Measurements from ENCODE around the gene NGRN.

Gene NGRN, protein sequence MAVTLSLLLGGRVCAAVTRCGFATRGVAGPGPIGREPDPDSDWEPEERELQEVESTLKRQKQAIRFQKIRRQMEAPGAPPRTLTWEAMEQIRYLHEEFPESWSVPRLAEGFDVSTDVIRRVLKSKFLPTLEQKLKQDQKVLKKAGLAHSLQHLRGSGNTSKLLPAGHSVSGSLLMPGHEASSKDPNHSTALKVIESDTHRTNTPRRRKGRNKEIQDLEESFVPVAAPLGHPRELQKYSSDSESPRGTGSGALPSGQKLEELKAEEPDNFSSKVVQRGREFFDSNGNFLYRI

DNA sequence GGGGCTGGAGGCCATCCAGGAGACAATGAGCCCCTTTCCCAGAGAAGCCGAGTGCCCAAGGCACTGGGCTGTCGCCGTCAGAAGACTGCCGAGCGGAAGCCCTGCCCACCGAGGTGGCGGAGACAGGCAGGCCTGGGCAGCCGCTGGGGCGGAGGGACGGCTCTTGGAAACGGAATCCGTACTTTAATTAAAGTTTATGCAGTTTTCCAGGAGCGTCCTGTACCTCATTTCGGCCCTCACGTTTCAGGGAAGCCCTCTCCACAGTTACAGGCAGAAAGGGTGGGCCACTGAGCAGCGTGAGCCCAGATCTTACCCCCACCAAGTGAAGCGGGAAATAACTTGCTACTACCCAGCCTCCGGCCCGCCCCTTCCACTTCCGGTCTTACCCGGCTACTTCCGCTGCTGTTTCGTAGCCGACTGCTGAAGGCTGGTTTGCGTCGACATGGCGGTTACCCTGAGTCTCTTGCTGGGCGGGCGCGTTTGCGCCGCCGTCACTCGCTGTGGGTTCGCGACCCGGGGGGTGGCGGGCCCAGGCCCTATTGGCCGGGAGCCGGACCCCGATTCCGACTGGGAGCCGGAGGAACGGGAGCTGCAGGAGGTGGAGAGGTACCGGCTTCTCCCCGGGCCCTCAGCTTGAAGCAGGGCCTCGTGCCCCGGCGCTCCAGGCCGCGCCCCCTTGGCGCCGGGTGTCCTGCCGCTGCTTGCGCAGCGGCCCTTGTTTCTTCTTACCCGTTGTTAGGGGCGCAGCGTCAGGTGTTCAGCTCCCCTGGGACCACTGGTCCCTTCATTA lies at the start of gene NGRN:
TSS of gene NGRN (plus strand) at position 402 of the 790 bp plus-strand sequence. CDS start at position 443, 41 bp downstream.
- DNase-seq = peak; percentile 88

DNA sequence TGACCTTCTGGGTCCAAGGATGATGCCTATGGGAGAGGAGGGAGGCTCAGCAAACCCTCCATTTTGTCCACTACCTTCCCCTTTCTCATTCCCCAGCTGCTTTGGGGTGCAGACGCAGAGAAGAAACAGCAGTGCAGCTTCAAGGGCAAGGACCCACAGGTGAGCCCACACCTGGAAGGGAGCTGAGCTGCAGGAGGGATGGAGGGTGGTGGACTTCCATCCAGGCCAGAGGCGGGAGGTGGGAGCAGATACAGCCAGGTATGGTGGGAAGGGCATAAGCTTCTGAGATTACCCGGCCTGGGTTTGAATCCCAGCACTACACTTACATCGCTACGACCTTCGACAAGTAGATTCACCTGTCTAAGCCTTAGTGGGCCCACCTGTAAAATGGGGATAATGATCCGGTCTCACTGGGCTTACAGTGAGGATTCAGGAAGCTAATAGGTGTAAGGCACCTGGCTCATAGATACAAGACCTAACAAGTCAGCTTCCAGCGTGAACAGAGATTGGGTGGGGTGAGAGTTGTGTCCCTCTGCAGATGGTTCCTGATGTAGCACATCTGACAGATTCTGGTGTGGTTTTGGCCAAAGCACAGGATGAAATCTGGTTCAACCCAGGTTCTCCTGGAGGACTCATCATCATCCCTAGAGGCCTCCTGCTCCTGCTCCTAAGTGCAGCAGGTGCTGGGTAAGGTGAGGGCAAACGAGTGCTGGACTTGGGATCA lies 47.6 kb upstream of the NGRN start:
- DNase-seq = no peak

DNA sequence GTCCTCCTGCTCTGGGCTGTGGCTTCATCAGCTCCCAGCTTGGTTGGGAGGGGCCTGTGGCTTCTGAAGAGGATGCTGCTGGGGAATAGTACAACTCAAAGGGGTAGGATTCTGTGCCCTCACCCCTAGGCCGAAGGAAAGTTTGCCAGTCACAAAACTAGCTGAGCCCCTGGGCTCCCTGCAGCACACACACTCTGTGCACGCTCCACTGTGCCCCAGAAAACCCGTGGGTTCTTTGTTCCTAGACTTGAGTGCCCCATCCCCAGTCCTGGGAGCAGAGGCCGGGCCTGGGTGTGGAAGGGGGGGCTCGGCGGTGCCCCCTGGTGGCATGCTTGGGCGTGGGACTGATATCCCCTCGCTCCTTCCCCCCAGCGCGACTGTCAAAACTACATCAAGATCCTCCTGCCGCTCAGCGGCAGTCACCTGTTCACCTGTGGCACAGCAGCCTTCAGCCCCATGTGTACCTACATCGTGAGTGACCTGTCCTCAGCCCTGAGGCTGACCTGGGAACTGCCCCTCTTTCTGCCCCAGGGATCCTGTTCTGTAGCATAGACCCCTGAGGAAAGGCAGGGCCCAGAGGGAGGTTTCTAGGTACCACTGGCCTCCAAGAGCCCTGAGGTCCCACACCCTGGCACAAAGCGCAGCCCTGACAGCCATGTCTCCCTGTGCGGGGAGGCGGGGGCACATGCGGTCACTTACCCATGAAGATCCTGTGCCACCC lies 45.9 kb upstream of the NGRN start:
- DNase-seq = peak; percentile 58

DNA sequence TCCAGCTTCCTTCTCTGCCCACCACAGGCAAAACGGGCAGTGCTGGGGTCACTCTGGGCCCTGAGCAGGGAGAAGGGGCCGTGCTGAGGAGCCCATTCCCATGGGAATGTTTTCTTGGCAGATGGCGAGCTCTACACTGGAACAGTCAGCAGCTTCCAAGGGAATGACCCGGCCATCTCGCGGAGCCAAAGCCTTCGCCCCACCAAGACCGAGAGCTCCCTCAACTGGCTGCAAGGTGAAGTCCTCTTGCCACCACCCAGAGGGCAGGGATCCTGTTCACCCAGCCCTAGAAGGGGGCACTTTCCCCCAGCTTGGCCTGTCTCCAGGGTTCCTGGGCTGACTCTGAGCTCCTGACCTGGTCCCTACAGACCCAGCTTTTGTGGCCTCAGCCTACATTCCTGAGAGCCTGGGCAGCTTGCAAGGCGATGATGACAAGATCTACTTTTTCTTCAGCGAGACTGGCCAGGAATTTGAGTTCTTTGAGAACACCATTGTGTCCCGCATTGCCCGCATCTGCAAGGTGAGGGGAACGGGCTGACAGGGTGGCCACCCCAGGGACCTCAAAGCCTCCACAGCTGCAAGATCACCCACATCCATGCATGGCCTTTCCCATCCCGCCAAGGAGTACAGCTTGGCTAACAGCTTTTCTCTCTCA lies 44.1 kb upstream of the NGRN start:
- no peak for DNase-seq

DNA sequence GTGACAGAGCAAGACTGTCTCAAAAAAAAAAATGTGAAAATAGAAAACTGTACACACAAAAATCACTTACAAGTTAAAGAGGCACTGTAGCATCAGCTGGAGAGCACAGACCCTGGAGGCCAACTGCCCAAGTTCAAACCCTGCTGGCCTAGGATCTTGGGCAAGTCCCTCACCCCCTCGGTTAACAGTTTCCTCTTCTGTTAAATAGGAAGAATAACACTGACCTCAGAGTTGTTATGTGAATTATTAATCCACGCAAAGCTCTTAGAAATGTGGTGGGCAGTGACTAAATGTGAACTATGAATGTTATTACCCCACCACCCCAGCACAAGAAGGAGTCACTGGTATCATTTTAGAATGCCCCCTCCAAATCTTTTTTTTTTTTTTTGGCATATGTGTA lies 42.9 kb upstream of the NGRN start:
- DNase-seq = no peak

DNA sequence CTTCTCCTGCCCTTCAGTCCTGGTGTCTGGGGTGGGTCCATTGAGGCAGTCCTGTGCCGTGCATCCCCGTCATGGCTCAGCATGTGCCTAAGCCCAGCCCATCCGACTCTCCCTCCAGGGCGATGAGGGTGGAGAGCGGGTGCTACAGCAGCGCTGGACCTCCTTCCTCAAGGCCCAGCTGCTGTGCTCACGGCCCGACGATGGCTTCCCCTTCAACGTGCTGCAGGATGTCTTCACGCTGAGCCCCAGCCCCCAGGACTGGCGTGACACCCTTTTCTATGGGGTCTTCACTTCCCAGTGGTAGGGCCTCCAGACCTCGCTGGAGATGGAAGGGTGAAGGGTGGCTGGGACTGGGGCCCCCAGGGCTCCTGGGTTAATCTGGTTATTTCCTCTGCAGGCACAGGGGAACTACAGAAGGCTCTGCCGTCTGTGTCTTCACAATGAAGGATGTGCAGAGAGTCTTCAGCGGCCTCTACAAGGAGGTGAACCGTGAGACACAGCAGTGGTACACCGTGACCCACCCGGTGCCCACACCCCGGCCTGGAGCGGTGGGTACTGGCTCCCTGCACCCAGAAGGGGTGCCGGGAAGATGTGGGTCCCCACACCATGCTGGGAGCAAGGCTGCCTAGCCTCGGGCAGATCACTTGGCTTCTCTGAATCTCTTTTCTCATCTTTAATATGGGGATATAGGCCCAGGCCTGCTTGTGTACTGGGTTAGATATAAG lies 41.9 kb upstream of the NGRN start:
- no peak for DNase-seq

DNA sequence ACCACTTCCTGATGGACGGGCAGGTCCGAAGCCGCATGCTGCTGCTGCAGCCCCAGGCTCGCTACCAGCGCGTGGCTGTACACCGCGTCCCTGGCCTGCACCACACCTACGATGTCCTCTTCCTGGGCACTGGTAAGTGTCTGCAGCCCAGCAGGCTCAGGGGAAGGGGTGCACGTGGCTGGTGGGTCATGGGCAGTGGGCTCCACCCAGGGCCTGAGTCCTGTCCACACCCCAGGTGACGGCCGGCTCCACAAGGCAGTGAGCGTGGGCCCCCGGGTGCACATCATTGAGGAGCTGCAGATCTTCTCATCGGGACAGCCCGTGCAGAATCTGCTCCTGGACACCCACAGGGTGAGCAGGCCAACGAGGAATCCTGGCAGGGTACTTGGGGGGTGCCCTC lies 40.4 kb upstream of the NGRN start:
- DNase-seq = no peak

DNA sequence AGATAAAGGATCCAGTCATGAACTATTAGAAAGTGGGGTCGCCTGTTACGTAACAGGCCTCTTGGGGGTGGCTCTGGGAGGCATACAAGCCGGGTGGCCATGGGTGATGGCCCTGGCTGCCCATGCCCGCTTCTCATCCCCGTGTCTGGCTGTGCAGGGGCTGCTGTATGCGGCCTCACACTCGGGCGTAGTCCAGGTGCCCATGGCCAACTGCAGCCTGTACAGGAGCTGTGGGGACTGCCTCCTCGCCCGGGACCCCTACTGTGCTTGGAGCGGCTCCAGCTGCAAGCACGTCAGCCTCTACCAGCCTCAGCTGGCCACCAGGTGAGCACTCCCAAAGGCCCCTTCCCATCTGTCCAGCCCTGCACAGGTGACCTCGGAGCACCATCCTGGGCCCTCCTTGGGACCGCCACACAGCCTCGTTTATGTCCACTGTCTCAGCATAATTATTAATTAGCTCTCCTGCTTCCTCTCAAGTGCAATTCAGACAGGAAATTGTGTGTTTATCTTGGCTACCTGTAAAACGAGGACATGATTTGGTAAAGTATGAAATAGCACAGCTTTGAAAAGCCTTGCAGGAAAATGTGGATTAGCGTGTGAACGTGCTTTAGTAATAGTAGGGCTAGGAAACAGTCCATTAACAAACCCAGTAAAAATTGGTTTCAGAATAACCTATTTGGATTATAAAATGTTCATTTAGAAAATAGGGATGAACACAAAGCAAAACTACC lies 39.8 kb upstream of the NGRN start:
- DNase-seq = no peak

DNA sequence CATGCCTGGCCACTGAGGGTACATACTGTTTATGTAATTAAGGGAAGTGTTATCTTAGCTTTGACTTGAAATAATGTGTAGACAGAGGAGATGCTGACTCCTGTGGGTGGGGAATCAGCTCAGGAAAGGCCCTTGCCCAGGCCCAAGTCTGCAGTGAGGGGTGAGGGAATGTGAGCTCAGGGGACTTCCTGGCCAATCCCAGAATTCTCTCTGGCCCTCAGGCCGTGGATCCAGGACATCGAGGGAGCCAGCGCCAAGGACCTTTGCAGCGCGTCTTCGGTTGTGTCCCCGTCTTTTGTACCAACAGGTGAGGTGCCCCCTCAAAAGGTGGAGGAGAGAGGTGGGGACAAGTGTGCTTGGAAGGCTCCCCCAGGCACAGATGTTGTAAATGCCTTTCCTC lies 38.1 kb upstream of the NGRN start:
- no peak for DNase-seq

DNA sequence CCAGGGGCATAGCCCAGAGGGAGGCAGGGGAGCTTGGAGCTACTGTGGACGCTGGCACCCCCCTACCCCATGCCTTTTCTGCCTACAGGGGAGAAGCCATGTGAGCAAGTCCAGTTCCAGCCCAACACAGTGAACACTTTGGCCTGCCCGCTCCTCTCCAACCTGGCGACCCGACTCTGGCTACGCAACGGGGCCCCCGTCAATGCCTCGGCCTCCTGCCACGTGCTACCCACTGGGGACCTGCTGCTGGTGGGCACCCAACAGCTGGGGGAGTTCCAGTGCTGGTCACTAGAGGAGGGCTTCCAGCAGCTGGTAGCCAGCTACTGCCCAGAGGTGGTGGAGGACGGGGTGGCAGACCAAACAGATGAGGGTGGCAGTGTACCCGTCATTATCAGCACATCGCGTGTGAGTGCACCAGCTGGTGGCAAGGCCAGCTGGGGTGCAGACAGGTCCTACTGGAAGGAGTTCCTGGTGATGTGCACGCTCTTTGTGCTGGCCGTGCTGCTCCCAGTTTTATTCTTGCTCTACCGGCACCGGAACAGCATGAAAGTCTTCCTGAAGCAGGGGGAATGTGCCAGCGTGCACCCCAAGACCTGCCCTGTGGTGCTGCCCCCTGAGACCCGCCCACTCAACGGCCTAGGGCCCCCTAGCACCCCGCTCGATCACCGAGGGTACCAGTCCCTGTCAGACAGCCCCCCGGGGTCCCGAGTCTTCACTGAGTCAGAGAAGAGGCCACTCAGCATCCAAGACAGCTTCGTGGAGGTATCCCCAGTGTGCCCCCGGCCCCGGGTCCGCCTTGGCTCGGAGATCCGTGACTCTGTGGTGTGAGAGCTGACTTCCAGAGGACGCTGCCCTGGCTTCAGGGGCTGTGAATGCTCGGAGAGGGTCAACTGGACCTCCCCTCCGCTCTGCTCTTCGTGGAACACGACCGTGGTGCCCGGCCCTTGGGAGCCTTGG lies 37.4 kb upstream of the NGRN start:
- no peak for DNase-seq

DNA sequence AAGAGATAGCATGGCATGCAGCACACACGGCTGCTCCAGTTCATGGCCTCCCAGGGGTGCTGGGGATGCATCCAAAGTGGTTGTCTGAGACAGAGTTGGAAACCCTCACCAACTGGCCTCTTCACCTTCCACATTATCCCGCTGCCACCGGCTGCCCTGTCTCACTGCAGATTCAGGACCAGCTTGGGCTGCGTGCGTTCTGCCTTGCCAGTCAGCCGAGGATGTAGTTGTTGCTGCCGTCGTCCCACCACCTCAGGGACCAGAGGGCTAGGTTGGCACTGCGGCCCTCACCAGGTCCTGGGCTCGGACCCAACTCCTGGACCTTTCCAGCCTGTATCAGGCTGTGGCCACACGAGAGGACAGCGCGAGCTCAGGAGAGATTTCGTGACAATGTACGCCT lies 36.5 kb upstream of the NGRN start:
- no peak for DNase-seq

DNA sequence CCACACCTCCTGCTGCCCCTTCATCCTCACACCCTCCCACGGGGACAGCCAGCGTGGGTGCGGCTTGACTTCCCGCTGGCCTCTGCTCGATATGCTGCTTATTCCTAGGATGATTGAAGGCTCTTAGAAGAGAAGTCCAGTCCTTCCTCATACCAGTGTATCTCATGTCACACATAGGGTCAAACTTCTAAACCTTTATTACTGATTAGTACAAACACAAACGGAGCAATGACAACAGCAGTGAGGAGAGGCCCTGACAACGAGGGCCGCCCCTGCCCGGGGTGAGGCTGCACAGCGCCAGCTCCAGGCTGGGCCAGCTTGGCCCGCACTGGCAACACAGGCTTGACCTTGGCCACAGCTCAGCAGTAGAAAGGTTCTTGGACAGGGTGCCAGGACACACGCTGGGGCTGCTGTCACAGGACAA lies 35.4 kb upstream of the NGRN start:
- DNase-seq = no peak

DNA sequence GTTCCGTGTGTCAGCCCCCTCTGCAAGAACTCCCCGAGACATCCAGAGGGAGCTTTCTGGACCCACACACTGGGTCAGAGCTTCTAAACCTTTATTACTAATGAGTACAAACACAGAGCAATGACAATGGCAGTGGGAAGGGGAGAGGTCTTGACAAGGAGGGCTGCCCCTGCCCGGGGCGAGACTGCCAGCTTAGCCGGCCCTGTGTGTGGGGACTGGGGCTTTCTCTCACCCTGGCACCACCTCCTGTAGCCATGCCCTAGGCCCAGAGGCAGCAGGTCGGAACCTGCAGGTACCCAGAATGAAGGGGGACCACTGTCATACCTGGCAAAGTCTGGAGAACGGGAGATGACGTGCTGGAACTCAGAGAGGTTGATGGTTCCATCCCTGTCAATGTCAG lies 34.9 kb upstream of the NGRN start:
- DNase-seq = no peak

DNA sequence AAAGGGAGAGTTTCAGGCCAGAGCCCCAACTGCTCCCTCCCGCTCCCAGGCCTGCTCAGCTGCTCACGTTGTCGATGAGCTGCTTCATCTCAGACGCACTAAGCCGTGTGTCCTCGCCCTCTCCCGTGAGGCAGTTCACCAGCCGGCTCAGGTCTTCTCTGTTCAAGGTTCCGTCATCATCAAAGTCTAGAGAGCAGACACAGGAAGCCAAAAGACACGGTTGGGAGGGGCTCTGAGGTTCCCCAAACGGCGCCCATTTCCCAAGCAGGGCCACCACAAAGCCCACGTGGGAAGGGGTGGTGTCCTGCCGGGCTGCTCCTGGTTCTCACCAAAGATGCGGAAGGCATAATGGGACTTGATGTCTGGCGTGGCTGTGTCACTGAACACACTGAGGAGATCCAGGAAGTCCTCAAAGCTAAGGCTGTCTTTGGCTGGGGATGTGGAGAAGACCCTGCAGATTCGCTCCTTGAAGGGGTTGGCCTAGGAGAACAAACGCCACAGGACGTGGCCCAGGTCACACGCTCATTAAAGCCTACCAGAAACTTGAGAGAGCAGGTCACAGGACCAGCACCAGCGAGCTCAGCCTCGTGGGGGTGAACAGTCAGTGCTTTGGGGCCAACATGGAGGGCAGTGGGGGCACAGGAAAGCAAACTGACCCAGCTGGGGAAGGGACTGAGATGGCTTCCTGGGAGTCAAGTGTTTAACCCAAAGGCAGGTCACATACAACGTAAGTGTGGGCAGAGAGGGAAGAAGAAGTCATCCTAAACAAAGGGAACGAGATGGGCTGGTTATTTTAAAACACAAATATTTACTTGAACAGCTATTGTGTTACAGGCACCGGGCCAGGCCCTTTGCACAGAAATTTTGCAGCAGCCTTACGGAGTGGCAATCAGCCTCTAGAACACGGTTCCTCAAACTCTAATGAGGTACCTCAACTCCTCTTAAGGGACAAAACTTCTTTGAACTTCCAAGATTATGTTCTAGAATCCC lies 34.1 kb upstream of the NGRN start:
- peak; percentile 84 for DNase-seq

DNA sequence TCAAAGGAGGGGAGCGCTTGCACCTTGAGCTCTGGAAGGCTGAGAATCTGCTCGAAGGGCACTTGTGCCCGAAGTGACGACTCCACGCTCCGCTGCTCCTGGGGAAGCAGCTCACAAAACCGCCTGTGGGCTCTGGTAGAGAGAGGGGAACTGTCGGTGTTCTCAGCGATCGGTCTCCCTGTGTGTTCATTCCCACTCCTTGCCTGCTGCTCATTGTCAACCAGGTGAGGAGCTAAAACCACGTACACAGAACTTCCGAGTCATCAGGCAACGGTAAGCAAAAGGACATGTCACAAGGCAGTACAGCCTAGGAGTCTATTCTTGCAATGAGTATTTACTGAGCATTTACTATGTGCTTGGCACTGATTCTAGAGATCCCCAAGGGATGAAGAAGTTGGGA lies 33.3 kb upstream of the NGRN start:
- no peak for DNase-seq

DNA sequence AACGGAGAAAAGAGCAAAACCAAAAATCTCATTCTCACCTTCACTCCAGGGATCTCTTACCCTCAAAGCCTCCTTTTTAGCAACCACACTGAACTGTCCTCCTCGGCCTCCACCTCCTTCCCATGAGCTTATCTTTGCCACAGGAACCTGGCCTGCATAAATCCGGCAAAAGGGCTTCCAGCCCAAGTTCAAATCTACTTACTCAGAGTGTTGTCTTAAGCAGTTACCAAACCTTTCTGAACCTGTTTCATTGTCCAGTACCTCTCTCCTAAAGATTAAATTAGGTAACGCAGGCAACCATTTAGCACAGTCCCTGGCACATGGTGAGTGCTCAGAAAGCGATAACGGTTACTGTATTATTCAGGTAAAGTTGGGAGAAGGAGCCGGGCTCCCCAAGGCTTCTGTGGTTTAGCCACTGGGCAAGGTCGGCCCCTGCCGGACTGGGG lies 32.5 kb upstream of the NGRN start:
- DNase-seq = no peak

DNA sequence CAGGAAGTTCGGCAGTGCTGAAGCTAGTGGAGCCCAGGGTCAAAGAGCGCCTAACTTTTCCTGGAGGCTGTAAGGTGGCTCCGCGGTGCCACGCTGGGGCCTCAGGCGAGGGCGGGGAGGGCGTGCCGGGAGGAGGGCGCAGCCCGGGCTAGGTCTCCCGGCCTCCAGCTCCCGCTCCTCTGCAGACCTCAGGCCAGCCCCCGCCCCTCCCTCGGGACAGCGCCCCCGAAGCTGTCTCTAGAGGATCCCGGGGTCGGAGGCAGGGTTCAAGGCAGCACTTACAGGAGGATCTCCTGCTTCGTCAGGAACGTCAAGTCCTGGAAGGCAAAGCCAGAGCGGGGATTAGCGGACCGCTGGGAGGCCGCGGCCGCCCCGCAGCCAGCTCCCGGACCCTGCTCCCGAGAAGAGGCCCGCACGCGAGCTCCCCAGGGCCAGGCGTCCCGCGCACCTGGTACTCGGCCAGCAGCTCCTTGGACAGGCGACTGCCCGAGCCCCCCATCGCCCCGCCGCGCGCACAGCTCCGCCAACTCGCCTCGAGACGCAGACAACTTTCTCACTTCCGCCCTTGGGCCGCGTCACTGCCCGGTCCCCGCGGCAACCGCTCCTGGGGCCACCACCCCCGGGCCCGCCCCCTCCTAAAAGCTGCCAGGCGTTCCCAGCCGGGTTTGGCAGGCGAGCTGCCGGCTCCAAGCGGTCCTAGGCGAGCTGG lies 31.9 kb upstream of the NGRN start, which contains the start of gene CIB1:
TSS of gene CIB1 (minus strand) at position 555 of the 709 bp plus-strand sequence. CDS start at position 499, 56 bp downstream.
- peak; percentile 94 for DNase-seq
